Brain microvascular endothelial cell (primary cell): ENCODE data around the gene SBK3.

Experiments
- DNase-seq: peaks from one replicate; pipeline ENCODE4 v3.0.0-alpha.2; 2020
- H3K27ac ChIP-seq: fragments of 250-450 bp; sonication (Bioruptor Pico); 2 replicates; pipeline ENCODE4 v1.5.1; 2020; ENCODE audit warnings: mild to moderate bottlenecking, moderate library complexity
- H3K27me3 ChIP-seq: fragments of 250-450 bp; sonication (Bioruptor Pico); replicated peaks from 2 replicates; pipeline ENCODE4 v1.5.1; 2020; ENCODE audit warnings: mild to moderate bottlenecking
- H3K36me3 ChIP-seq: fragments of 250-450 bp; sonication (Bioruptor Pico); replicated peaks from 2 replicates; pipeline ENCODE4 v1.5.1; 2020; ENCODE audit warnings: mild to moderate bottlenecking
- H3K4me3 ChIP-seq: 2 replicates; pipeline ENCODE4 v1.5.1; 2011; ENCODE audit warnings: low read depth, mild to moderate bottlenecking, control low read depth, low read length, moderate library complexity
- CTCF ChIP-seq: IDR thresholded peaks from 2 replicates; pipeline ENCODE4 v1.5.1; 2011; ENCODE audit warnings: low read depth, mild to moderate bottlenecking, moderate library complexity, low read length, control low read depth, inconsistent platforms; ENCODE audit errors: missing control alignments
- in situ Hi-C: cut with HindIII; loops from 2 replicates; pipeline ENCODE4 v1.10.0; 2017; ENCODE audit warnings: low sequenced_read_pairs, low pct_ligation_motif_present

Gene SBK3

GRCh38 chr19:55520691-55521292, 24.6 kb downstream of the SBK3 start:
- DNase-seq: no peak
- H3K27ac ChIP-seq: no peak overlapping the region
- H3K36me3 ChIP-seq: no peaks in the 10 kb centered on the region
- no peak for TF ChIP-seq CTCF
- no peaks in the 10 kb centered on the region for H3K27me3 ChIP-seq
- H3K4me3 ChIP-seq: no peak overlapping the region
- in situ Hi-C loops: no loop called here

GRCh38 chr19:55519451-55520311, 25.7 kb downstream of the SBK3 start:
- Histone ChIP-seq H3K27ac (no peak overlapping the region), H3K27me3 (no peaks in the 10 kb centered on the region), H3K36me3 (no peaks in the 10 kb centered on the region), H3K4me3 (no peak overlapping the region)
- in situ Hi-C loops: no loop called here
- TF ChIP-seq CTCF: no peak
- peak; percentile 72 for DNase-seq

- H3K27me3 ChIP-seq: no peaks in the 10 kb centered on the region
- no peak overlapping the region for H3K27ac ChIP-seq
- peak overlapping the region; percentile 48 for H3K4me3 ChIP-seq
- DNase-seq: peak; percentile 86
- H3K36me3 ChIP-seq: no peaks in the 10 kb centered on the region
- in situ Hi-C loops: no loop called here
- peak; percentile 98 for TF ChIP-seq CTCF
These were observed 28.3 kb downstream of the SBK3 start for GRCh38 chr19:55516878-55517620.

GRCh38 chr19:55508120-55508519, 37.2 kb downstream of the SBK3 start:
- in situ Hi-C loops: no loop called here
- no peaks in the 10 kb centered on the region for H3K36me3 ChIP-seq
- TF ChIP-seq CTCF: no peak
- no peaks in the 10 kb centered on the region for H3K27me3 ChIP-seq
- DNase-seq: no peak
- no peak overlapping the region for H3K4me3 ChIP-seq
- H3K27ac ChIP-seq: no peak overlapping the region

GRCh38 chr19:55504981-55505380, 40.4 kb downstream of the SBK3 start:
- H3K4me3 ChIP-seq: no peak overlapping the region
- TF ChIP-seq CTCF: no peak
- in situ Hi-C loops: no loop called here
- DNase-seq: no peak
- H3K27me3 ChIP-seq: no peaks in the 10 kb centered on the region
- H3K27ac ChIP-seq: no peak overlapping the region
- H3K36me3 ChIP-seq: peaks cover 8% of the 10 kb centered on the region
